AG10803 (cell line): Measurements from ENCODE around the gene MRPL54.

Experiments used
- DNase-seq: peaks from one replicate; pipeline ENCODE4 v3.0.0; 2010; ENCODE audit warnings: low read depth
- H3K4me3 ChIP-seq: 2 replicates; pipeline ENCODE4 v1.5.1; 2011; ENCODE audit warnings: mild to moderate bottlenecking, low read length, control low read depth
- TF ChIP-seq, protein P1 (sequence below): conservative IDR thresholded peaks from 2 replicates; pipeline ENCODE4 v1.5.1; 2011; ENCODE audit warnings: mild to moderate bottlenecking, low read length, control low read depth, inconsistent platforms

The MRPL54 gene

DNA sequence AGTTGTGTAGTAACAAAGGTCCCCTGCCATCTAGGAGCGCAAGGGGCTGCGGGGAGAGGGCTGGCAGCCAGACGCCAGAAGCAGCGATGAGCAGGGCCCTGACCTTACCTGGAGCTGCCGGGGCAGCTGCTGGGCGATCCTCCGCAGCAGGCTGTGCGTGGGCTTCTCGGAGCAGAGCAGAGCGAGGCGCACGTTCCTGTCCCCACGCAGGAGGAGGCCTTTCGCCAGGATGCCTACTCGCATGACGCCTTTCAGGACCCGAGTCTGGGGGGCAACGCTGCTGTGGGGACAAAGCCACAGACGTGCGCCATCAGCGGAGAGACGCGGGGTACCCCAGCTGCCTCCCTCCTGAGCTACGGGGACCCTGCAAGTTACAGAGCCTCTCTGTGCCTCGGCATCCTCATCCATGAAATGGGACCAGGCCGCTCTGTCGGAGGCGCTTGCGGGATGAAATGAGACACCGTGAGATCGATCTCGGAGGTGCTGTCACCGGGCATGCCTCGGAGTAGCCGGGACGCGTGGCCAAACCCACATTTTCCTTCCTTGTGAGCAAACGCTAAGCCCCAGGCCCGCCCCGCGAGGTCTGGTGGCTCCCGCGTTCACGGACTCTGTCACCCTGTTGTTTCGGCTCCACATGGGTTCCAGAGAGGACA is 54.2 kb downstream of the MRPL54 start:
- TF ChIP-seq, protein P1, sequence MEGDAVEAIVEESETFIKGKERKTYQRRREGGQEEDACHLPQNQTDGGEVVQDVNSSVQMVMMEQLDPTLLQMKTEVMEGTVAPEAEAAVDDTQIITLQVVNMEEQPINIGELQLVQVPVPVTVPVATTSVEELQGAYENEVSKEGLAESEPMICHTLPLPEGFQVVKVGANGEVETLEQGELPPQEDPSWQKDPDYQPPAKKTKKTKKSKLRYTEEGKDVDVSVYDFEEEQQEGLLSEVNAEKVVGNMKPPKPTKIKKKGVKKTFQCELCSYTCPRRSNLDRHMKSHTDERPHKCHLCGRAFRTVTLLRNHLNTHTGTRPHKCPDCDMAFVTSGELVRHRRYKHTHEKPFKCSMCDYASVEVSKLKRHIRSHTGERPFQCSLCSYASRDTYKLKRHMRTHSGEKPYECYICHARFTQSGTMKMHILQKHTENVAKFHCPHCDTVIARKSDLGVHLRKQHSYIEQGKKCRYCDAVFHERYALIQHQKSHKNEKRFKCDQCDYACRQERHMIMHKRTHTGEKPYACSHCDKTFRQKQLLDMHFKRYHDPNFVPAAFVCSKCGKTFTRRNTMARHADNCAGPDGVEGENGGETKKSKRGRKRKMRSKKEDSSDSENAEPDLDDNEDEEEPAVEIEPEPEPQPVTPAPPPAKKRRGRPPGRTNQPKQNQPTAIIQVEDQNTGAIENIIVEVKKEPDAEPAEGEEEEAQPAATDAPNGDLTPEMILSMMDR = no peak
- no peak overlapping the region for H3K4me3 ChIP-seq
- DNase-seq = no peak
